Subcutaneous adipose tissue (tissue), 4 donors: Measurements from ENCODE around the gene ZBTB11. TPM values are rescaled to one million over a fixed set of nuclear protein-coding genes. Genes with fewer than 3 reads are reported as not detected.

Experiments
- total RNA-seq, 4 donors: library from RNA; depleted of rRNA; stranded (reverse); fragments of >200 nt; gene quantifications; one replicate each; pipeline ENCODE4 v1.1.0, GENCODE V29; 2016
- TF ChIP-seq, protein P1 (sequence below): fragments of 450-650 bp; IDR thresholded peaks from one replicate; pipeline ENCODE4 v1.5.1; 2016; ENCODE audit warnings: low read depth, mild to moderate bottlenecking, control low read depth, antibody characterized with exemption, moderate library complexity

ZBTB11 gene
- total RNA-seq, 4 donors from 2014 or later, result 16.0 to 20.4 (median 20.1) TPM

DNA sequence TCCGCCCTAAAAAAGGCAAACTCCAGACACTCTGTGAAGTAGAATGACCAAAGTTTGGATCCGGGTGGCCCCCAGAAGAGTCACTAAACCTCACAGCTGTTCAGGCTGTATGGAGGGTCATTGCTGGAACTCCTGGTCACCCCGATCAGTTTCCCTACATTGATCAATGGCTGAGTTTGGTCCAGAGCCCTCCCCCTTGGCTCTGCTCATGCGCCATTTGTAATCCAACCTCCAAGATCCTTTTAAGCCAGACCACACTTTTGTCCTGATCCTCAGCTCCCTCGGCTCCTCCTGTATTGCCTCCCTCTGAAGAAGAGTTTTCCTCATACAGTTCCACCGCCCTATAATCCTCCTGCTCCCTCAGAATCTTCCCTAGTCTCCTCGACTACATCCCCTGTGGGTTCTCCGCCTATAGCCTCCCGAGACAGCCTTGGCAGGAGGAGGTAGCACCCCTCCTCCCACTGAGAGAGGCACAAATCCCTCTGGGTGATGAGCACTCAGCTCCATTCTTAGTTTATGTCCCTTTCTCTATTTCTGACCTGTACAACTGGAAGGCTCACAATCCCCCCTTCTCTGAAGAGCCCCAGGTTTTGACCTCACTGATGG lies 42.2 kb downstream of the ZBTB11 start:
- TF ChIP-seq, protein P1, sequence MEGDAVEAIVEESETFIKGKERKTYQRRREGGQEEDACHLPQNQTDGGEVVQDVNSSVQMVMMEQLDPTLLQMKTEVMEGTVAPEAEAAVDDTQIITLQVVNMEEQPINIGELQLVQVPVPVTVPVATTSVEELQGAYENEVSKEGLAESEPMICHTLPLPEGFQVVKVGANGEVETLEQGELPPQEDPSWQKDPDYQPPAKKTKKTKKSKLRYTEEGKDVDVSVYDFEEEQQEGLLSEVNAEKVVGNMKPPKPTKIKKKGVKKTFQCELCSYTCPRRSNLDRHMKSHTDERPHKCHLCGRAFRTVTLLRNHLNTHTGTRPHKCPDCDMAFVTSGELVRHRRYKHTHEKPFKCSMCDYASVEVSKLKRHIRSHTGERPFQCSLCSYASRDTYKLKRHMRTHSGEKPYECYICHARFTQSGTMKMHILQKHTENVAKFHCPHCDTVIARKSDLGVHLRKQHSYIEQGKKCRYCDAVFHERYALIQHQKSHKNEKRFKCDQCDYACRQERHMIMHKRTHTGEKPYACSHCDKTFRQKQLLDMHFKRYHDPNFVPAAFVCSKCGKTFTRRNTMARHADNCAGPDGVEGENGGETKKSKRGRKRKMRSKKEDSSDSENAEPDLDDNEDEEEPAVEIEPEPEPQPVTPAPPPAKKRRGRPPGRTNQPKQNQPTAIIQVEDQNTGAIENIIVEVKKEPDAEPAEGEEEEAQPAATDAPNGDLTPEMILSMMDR, result no peak

DNA sequence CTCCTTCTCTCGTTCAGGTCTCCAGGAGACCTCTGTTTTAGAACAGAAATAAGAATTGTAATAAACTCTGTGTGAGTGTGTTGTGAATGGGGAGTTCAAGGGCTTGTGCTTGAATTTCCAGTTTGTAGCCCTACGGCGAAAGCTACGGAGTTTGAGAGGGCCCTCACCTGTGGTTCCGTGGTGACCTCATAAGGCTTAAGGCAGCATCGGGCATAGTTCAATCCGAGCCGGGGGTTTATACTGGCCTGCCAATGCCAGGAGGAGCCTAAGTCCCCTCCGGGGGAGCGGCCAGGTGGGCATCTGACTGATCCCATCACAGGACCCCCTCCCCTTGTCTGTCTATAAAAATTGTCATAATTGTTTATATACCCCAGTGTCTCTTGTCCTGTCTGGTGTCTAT lies 43.7 kb downstream of the ZBTB11 start:
- TF ChIP-seq, protein P1, result no peak

DNA sequence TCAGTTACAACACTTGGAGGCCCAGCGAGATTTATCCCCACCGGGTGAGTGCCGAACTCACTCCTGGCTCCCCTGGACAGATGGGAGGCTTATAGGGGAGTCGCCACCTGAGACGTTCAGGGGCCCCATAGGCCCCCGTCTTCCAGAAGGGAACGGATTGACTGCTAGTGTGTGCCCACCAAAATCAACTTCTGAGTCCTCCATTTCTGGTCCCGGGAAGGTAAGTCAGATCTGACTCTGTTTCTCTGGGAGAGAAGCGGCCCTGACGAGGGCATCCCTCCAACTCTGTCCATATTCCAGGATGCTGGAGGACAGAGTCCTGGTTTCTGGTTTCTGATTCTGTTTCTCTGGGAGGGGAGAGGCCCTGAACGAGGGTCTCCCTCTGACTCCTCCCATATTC lies 44.3 kb downstream of the ZBTB11 start:
- TF ChIP-seq, protein P1, result no peak

DNA sequence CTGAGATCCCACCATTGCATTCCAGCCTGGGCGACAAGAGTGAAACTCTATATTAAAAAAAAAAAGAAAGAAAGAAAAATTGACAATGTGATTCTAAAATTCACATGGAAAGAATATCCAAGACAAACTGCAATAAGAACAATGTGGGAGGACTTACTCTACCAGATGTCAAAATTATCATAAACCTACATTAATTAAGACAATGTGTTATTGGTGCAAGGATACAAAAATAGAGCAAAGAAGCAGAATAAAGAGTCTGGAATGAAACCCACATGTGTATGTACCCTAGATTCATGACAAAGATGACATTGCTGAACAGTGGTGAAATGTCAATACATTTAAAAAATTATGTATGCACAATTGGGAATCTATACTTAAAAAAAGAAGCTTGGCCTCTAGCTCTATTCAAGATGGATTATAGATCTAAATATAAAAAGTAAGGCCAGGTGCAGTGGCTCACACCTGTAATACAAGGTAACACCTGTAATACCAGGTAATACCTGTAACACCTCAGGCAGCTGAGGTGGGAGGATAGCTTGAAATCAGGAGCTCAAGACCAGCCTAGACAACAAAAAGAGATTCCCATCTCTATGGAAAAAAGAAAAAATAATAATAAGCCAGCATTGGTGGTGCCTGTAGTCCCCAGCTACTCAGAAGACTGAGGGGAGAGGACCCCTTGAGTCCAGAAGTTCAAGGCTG lies 45.7 kb downstream of the ZBTB11 start:
- TF ChIP-seq, protein P1, result no peak

DNA sequence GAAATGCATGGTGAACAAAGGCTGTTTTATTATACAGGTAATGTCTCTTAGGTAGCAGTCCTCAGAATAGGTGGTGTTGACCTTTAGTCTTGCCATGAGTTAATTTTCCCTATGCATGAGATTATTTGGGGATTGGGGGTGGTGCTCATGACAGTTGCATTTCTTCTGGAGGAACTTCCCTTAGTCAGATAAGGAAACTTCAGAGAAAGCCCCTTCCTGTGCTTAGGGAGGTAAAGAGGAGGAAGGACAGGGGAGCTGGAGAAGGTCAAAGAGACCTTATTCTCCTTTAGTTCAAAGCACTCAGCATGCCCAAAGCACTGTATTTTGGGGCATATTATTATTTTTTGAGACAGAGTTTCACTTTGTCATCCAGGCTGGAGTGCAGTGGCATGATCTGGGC lies 47.7 kb downstream of the ZBTB11 start:
- TF ChIP-seq, protein P1, result no peak

DNA sequence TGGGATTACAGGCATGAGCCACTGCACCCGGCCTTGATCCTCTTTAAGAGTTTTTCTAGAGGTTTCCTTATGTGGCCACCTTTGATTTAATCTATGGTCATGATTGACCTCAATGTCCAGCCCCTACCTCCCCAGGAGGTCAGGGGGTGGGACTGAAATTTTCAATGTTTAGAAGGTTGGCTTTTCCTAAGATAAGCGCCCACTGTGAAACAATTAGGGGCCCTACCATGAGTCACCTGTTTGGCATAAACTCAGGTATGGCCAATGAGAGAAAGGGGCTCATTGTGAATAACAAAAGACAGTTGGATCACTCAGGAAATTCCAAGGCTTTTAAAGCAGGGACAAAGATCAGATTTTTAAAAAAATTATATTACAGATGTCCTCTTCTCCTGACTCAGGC lies 51.1 kb downstream of the ZBTB11 start:
- TF ChIP-seq, protein P1, result no peak

DNA sequence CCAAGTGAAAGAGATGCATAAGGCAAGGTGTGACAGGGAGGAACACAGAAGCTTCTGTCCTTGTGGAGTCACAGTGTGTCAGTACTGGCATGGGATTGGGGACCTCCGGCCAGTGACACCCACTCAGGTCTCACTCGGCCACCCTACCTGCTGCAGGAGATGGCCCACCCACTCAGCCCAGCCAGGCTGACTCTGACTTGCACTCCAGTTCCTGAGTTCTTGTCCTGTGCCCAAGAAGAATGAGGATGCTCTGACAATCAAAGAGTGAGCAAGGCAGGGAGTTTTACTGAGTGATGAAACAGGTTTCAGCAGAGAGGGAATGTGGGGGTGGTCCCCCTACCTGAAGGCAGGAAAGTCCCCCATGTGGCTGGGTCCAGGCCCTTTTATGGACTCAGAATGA lies 52.1 kb downstream of the ZBTB11 start:
- TF ChIP-seq, protein P1, result no peak
